Loucy (cell line): Measurements from ENCODE around the gene DLX1.

ENCODE experiments used
- H2AFZ ChIP-seq: fragments of 200-600 bp; sonication (generic); 2 replicates; pipeline ENCODE4 v1.6.0; 2016; ENCODE audit warnings: antibody characterized with exemption, mild to moderate bottlenecking, low read length, moderate library complexity
- H3F3A ChIP-seq: fragments of 200-600 bp; 2 replicates; pipeline ENCODE4 v1.6.0; 2016; ENCODE audit warnings: antibody characterized with exemption, low read depth, mild to moderate bottlenecking
- H3K27me3 ChIP-seq: fragments of 200-600 bp; sonication (generic); 2 replicates; pipeline ENCODE4 v1.6.1; 2014; ENCODE audit warnings: low read length, mild to moderate bottlenecking; ENCODE audit not compliant: insufficient read depth, poor library complexity, severe bottlenecking
- H3K36me3 ChIP-seq: fragments of 200-600 bp; sonication (generic); 2 replicates; pipeline ENCODE4 v1.6.1; 2016; ENCODE audit warnings: low read length; ENCODE audit not compliant: insufficient read depth
- H3K4me1 ChIP-seq: fragments of 200-600 bp; sonication (generic); 2 replicates; pipeline ENCODE4 v1.5.1; 2014; ENCODE audit warnings: low read length, mild to moderate bottlenecking; ENCODE audit not compliant: insufficient read depth, poor library complexity, severe bottlenecking
- H3K4me2 ChIP-seq: fragments of 200-600 bp; sonication (generic); 2 replicates; pipeline ENCODE4 v1.6.0; 2014; ENCODE audit warnings: antibody characterized with exemption, low read length, low read depth, mild to moderate bottlenecking; ENCODE audit not compliant: poor library complexity, severe bottlenecking
- H3K4me3 ChIP-seq: fragments of 200-600 bp; sonication (generic); 2 replicates; pipeline ENCODE4 v1.5.1; 2014; ENCODE audit warnings: low read length, mild to moderate bottlenecking, mixed read lengths; ENCODE audit not compliant: poor library complexity, severe bottlenecking
- H3K79me2 ChIP-seq: fragments of 200-600 bp; sonication (generic); 2 replicates; pipeline ENCODE4 v1.6.1; 2014; ENCODE audit warnings: low read length; ENCODE audit not compliant: insufficient read depth
- H3K9ac ChIP-seq: fragments of 200-600 bp; sonication (generic); 2 replicates; pipeline ENCODE4 v1.6.0; 2014; ENCODE audit warnings: mild to moderate bottlenecking, low read depth, low read length, moderate library complexity; ENCODE audit not compliant: poor library complexity, severe bottlenecking
- H3K9me2 ChIP-seq: fragments of 200-600 bp; sonication (generic); replicated peaks from 2 replicates; pipeline ENCODE4 v1.6.1; 2016; ENCODE audit warnings: low read depth, low read length, mixed read lengths
- H3K9me3 ChIP-seq: fragments of 200-600 bp; sonication (generic); 2 replicates; pipeline ENCODE4 v1.6.1; 2014; ENCODE audit warnings: mild to moderate bottlenecking, antibody characterized with exemption, low read length, low read depth; ENCODE audit not compliant: insufficient read depth
- H4K20me1 ChIP-seq: fragments of 200-600 bp; sonication (generic); 2 replicates; pipeline ENCODE4 v1.6.0; 2014; ENCODE audit warnings: antibody characterized with exemption, low read length, mild to moderate bottlenecking; ENCODE audit not compliant: insufficient read depth, poor library complexity, severe bottlenecking
- CTCF ChIP-seq: fragments of 200-600 bp; sonication (generic); conservative IDR thresholded peaks from 2 replicates; pipeline ENCODE4 v1.5.1; 2014; ENCODE audit warnings: mild to moderate bottlenecking, antibody characterized with exemption, low read length
- EZH2phosphoT487 ChIP-seq: fragments of 200-600 bp; IDR thresholded peaks from 2 replicates; pipeline ENCODE4 v1.6.1; 2018; ENCODE audit warnings: antibody characterized with exemption, mild to moderate bottlenecking, moderate library complexity, borderline replicate concordance

DLX1 gene

GRCh38 chr2:172081221-172082022 lies 3.9 kb upstream of the DLX1 start:
- Histone ChIP-seq H3K9ac (no peak overlapping the region), H3K79me2 (no peaks in the 10 kb centered on the region), H3K4me1 (peaks cover 9% of the 10 kb centered on the region), H3F3A (no peaks in the 10 kb centered on the region), H3K4me2 (no peak overlapping the region), H3K9me2 (no peaks in the 10 kb centered on the region), H3K4me3 (no peak overlapping the region), H3K27me3 (no peaks in the 10 kb centered on the region), H4K20me1 (no peaks in the 10 kb centered on the region), H3K36me3 (no peaks in the 10 kb centered on the region), H2AFZ (no peak overlapping the region), H3K9me3 (no peaks in the 10 kb centered on the region)
- TF ChIP-seq CTCF (no peak), EZH2phosphoT487 (no peak)

GRCh38 chr2:172082105-172082943 lies 3.0 kb upstream of the DLX1 start:
- H3K79me2 ChIP-seq: no peaks in the 10 kb centered on the region
- H3K9me3 ChIP-seq: no peaks in the 10 kb centered on the region
- H3K4me2 ChIP-seq: no peak overlapping the region
- H3K4me1 ChIP-seq: peaks cover 9% of the 10 kb centered on the region
- no peak overlapping the region for H2AFZ ChIP-seq
- no peaks in the 10 kb centered on the region for H3F3A ChIP-seq
- no peaks in the 10 kb centered on the region for H3K9me2 ChIP-seq
- H3K4me3 ChIP-seq: no peak overlapping the region
- no peaks in the 10 kb centered on the region for H3K27me3 ChIP-seq
- TF ChIP-seq CTCF: no peak
- no peak for TF ChIP-seq EZH2phosphoT487
- H3K9ac ChIP-seq: no peak overlapping the region
- no peaks in the 10 kb centered on the region for H4K20me1 ChIP-seq
- no peaks in the 10 kb centered on the region for H3K36me3 ChIP-seq

GRCh38 chr2:172082944-172083627 lies 2.2 kb upstream of the DLX1 start:
- H2AFZ ChIP-seq: no peak overlapping the region
- no peak overlapping the region for H3K4me2 ChIP-seq
- H3K4me3 ChIP-seq: no peak overlapping the region
- no peaks in the 10 kb centered on the region for H4K20me1 ChIP-seq
- H3F3A ChIP-seq: no peaks in the 10 kb centered on the region
- no peaks in the 10 kb centered on the region for H3K36me3 ChIP-seq
- no peaks in the 10 kb centered on the region for H3K79me2 ChIP-seq
- H3K27me3 ChIP-seq: no peaks in the 10 kb centered on the region
- H3K9me3 ChIP-seq: no peaks in the 10 kb centered on the region
- H3K9ac ChIP-seq: no peak overlapping the region
- TF ChIP-seq EZH2phosphoT487 (no peak), CTCF (no peak)
- H3K4me1 ChIP-seq: peaks cover 4% of the 10 kb centered on the region
- no peaks in the 10 kb centered on the region for H3K9me2 ChIP-seq
